GM18498 (cell line): ENCODE results near the gene ZNF326.
"Not testable (repeated sequence)": the region's sequence is repeated elsewhere in the genome, so short reads cannot be mapped to it uniquely, and the experiment has no call there.

Experiments
- ATAC-seq: cut with Tn5 transposase; IDR thresholded peaks from one replicate; pipeline ENCODE4 v1.9.1; 2021; ENCODE audit warnings: mild to moderate bottlenecking, moderate library complexity; ENCODE audit not compliant: unreplicated experiment

ZNF326 gene

GRCh38 chr1:89995598-89996449 lies 914 bp downstream of the ZNF326 start:
- no peak for ATAC-seq

- ATAC-seq = no peak
Measured at GRCh38 chr1:89996450-89997110, 1.7 kb downstream of the ZNF326 start.

DNA sequence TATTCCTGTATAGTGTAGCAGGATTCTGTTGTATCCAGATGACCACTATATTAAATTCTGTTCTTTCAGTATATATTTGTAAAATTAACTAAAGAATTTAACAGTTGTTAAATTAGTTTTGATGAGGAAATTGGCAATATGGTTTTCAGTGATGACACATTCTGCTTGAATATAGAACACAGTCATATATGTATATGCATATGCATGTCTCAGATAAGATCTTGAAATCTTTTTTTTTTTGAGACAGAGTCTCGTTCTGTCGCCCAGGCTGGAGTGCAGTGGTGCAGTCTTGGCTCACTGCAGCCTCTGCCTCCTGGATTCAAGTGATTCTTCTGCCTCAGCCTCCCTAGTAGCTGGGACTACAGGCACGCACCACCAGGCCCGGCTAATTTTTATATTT lies 2.2 kb downstream of the ZNF326 start:
- ATAC-seq = not testable (repeated sequence)

DNA sequence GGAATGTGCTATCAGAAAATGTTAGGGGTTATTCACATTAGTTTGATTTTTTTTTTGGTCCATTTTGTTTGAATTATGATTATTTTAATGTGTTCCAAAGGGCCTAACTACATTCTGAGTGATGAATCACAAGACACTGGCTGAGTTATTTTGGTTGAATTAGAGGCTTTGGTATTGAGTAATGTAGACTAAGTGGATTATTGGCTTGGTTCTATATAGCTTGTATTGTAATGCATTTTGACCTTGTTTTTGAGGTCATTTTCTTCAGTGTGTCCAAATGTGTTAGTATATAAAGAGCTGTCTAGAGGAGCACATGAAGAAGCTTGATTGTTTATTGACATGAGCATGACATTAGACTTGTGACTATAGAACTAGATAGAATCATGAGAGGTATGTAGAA lies 3.4 kb downstream of the ZNF326 start:
- ATAC-seq = no peak

DNA sequence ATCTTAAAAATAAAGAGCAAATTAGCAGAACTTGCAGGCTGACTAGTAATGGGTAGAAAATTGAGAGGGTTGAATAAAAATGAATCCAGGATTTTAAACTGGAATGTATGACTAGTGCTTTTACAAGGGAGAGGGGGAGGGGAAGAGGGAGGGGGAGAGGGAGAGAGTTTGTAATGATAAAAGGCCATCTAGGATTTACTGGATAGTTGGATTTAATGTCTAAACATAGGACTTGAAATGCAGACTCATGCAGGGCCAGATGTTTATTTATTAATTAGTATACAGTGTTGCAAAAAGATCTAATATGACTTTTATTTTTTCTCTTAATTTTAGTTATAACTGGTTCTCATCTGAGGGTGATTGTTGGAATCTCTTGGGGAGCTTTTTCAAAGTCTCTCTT lies 4.3 kb downstream of the ZNF326 start:
- ATAC-seq = no peak

- ATAC-seq = no peak
Measured at GRCh38 chr1:89999628-90000027, 4.7 kb downstream of the ZNF326 start.

GRCh38 chr1:90000934-90001676 lies 6.2 kb downstream of the ZNF326 start:
- ATAC-seq = no peak

DNA sequence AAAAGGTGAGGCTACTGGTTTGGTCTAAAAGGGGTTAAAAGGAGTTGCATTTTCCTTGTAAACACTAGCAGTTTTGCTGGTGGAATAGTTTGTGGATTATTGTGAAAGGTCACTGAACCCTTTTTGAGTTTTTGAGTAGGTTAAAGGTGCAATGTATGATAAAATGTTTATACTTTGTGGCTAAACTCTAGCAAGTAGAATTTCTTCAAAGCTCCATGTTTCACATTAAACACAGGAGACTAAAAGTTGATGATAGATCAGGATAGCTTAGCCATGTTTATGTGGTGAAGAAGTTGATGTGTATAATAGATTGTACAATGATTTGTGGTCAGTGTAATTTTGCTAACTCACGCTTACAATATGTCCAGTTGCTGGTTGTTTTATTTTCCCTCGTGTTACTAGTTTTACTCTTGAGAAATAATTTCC lies 13.1 kb downstream of the ZNF326 start:
- ATAC-seq = no peak

GRCh38 chr1:90012300-90012699 lies 17.4 kb downstream of the ZNF326 start:
- no peak for ATAC-seq

- no peak for ATAC-seq
Measured at GRCh38 chr1:90023691-90024090, 28.8 kb downstream of the ZNF326 start.

DNA sequence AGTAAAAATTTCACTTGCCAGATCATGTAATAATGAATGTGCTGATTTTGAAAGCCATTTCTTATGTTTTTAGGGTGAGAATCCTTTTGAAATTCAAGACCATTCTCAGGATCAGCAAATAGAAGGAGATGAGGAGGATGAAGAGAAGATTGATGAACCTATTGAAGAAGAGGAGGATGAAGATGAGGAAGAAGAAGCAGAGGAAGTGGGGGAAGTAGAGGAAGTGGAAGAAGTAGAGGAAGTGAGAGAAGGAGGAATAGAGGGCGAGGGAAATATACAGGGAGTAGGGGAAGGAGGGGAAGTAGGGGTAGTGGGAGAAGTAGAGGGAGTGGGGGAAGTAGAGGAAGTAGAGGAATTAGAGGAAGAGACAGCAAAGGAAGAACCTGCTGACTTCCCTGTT lies 32.4 kb downstream of the ZNF326 start:
- no peak for ATAC-seq

GRCh38 chr1:90039652-90040051 lies 44.7 kb downstream of the ZNF326 start:
- ATAC-seq = no peak

- no peak for ATAC-seq
Measured at GRCh38 chr1:90043586-90043985, 48.7 kb downstream of the ZNF326 start.

DNA sequence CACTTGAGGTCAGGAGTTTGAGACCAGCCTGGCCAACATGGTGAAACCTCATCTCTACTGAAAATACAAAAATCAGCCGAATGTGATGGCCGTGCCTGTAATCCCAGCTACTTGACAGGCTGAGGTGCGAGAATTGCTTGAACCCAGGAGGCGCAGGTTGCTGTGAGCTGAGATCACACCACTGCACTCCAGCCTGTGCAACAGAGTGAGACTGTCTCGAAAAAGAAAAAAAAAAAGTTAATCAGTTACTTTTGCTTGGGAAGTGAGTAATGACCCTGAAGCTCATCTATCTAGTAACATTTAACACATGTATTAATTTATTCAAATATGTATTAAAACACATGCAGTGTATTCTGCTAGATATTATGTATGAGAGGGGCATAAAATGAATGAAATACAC lies 49.4 kb downstream of the ZNF326 start:
- no peak for ATAC-seq

- no peak for ATAC-seq
Measured at GRCh38 chr1:90045853-90046563, 51.1 kb downstream of the ZNF326 start.

GRCh38 chr1:90046635-90047034 lies 51.7 kb downstream of the ZNF326 start:
- peak; percentile 70 for ATAC-seq

GRCh38 chr1:90048043-90048442 lies 53.1 kb downstream of the ZNF326 start:
- ATAC-seq = no peak

DNA sequence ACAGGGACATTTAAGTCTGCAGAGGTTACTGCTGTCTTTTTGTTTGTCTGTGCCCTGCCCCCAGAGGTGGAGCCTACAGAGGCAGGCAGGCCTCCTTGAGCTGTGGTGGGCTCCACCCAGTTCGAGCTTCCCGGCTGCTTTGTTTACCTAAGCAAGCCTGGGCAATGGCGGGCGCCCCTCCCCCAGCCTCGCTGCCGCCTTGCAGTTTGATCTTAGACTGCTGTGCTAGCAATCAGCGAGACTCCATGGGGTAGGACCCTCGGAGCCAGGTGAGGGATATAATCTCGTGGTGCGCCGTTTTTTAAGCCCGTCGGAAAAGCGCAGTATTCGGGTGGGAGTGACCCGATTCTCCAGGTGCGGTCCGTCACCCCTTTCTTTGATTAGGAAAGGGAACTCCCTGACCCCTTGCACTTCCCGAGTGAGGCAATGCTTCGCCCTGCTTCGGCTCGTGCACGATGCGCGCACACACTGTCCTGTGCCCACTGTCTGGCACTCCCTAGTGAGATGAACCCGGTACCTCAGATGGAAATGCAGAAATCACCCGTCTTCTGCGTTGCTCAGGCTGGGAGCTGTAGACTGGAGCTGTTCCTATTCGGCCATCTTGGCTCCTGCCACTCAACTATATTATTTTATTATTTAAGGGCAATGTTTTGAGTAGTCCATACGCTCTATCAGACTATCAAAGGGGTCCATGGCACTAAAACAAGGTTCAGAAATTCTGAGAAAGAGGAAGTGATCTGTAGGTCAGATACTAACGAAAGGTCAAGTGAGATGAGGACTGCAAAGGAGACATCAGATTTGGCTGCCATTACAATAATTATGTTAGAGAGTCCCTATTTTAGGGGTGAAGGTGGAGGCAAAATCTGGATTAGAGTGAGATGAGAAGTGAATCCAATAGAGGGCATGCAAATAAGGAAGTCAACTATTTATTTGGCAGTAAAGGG lies 68.1 kb downstream of the ZNF326 start:
- ATAC-seq = not testable (repeated sequence)

- ATAC-seq = not testable (repeated sequence)
Measured at GRCh38 chr1:90064109-90064508, 69.2 kb downstream of the ZNF326 start.
